Keratinocyte (primary cell): ENCODE data around the gene CD24. TPM values are rescaled to one million over a fixed set of nuclear protein-coding genes. Genes with fewer than 3 reads are reported as not detected.
"Not testable (repeated sequence)": the region's sequence is repeated elsewhere in the genome, so short reads cannot be mapped to it uniquely, and the experiment has no call there.

Source experiments
- DNase-seq: peaks from one replicate; pipeline ENCODE4 v3.0.0-alpha.2; 2011; ENCODE audit warnings: low read depth, missing footprints, low spot score
- FAIRE-seq: peaks from 2 replicates; lab custom pipeline; 2011; peaks lifted over from hg19 to GRCh38; lab: Jason Lieb, UNC
- H2AFZ ChIP-seq: 2 replicates; pipeline ENCODE4 v1.6.0; 2012; ENCODE audit warnings: low read length, control low read depth, inconsistent platforms; ENCODE audit not compliant: control insufficient read depth
- H3K27ac ChIP-seq: 2 replicates; pipeline ENCODE4 v1.5.1; 2011; ENCODE audit warnings: low read length; ENCODE audit not compliant: control insufficient read depth, insufficient read depth
- H3K27me3 ChIP-seq: 3 replicates; pipeline ENCODE4 v1.6.0; 2011; ENCODE audit warnings: low read length; ENCODE audit not compliant: control insufficient read depth, insufficient read depth; ENCODE audit errors: extremely low read depth
- H3K36me3 ChIP-seq, 2 experiments: 2 replicates in 1 of 2; 3 replicates in 1 of 2; pipeline ENCODE4 v1.5.1; 2011; ENCODE audit warnings: low read length in 2 of 2, mild to moderate bottlenecking in 1 of 2; ENCODE audit not compliant: control insufficient read depth in 2 of 2, insufficient read depth in 2 of 2; ENCODE audit errors: extremely low read depth in 1 of 2
- H3K4me1 ChIP-seq: 3 replicates; pipeline ENCODE4 v1.5.1; 2011; ENCODE audit warnings: low read length; ENCODE audit not compliant: control insufficient read depth, insufficient read depth; ENCODE audit errors: extremely low read depth
- H3K4me2 ChIP-seq: 3 replicates; pipeline ENCODE4 v1.6.0; 2011; ENCODE audit warnings: low read depth, low read length; ENCODE audit not compliant: control insufficient read depth, insufficient read depth; ENCODE audit errors: extremely low read depth
- H3K4me3 ChIP-seq, 3 experiments: fragments of 200-600 bp in 1 of 3; sonication (generic) in 1 of 3; 2 replicates in 2 of 3; 3 replicates in 1 of 3; pipeline ENCODE4 v1.5.1; 2011 to 2016; ENCODE audit warnings: low read length in 3 of 3, mild to moderate bottlenecking in 3 of 3, control low read depth in 2 of 3, inconsistent platforms in 1 of 3, low read depth in 1 of 3, mixed read lengths in 1 of 3, mixed run types in 1 of 3, moderate library complexity in 1 of 3; ENCODE audit not compliant: control insufficient read depth in 2 of 3, insufficient read depth in 2 of 3; ENCODE audit errors: extremely low read depth in 1 of 3
- H3K79me2 ChIP-seq: 2 replicates; pipeline ENCODE4 v1.6.0; 2012; ENCODE audit warnings: low read length; ENCODE audit not compliant: control insufficient read depth, insufficient read depth
- H3K9ac ChIP-seq: 3 replicates; pipeline ENCODE4 v1.6.0; 2011; ENCODE audit warnings: low read length; ENCODE audit not compliant: control insufficient read depth, insufficient read depth; ENCODE audit errors: extremely low read depth
- H3K9me1 ChIP-seq: 3 replicates; pipeline ENCODE4 v1.6.0; 2011; ENCODE audit warnings: low read length; ENCODE audit not compliant: control insufficient read depth, insufficient read depth; ENCODE audit errors: extremely low read depth
- H3K9me3 ChIP-seq: 2 replicates; pipeline ENCODE4 v1.5.1; 2012; ENCODE audit warnings: low read depth, low read length; ENCODE audit not compliant: control insufficient read depth
- H4K20me1 ChIP-seq: 3 replicates; pipeline ENCODE4 v1.6.0; 2011; ENCODE audit warnings: low read length; ENCODE audit not compliant: control insufficient read depth, insufficient read depth; ENCODE audit errors: extremely low read depth
- CTCF ChIP-seq, 3 experiments: IDR thresholded peaks in 1 of 3; conservative IDR thresholded peaks in 1 of 3; optimal IDR thresholded peaks in 1 of 3; 2 replicates in 2 of 3; 3 replicates in 1 of 3; pipeline versions ENCODE3 to v1.5.1; 2011; ENCODE audit warnings: low read length in 3 of 3, mild to moderate bottlenecking in 3 of 3, moderate library complexity in 2 of 3, control low read depth in 1 of 3, inconsistent platforms in 1 of 3; ENCODE audit not compliant: insufficient read depth in 2 of 3; ENCODE audit errors: extremely low read depth in 1 of 3
- EZH2 ChIP-seq: IDR thresholded peaks from one replicate; pipeline ENCODE4 v1.6.1; 2012; ENCODE audit warnings: inconsistent platforms, mild to moderate bottlenecking, low read length, moderate library complexity
- dilution Hi-C: fragments of 300-500 bp; cut with MboI; formaldehyde crosslinking; loops from one replicate; pipeline ENCODE4 v1.7.0; 2020; ENCODE audit warnings: low sequenced_read_pairs; ENCODE audit not compliant: extremely low pct_ligation_motif_present
- polyA plus RNA-seq, 5 experiments: library from polyadenylated mRNA; depleted of rRNA in 3 of 5; stranded (reverse) in 3 of 5; stranded (forward) in 1 of 5; unstranded in 1 of 5; fragments of >200 nt; gene quantifications; 1 replicate in 1 of 5; 2 replicates in 3 of 5; 3 replicates in 1 of 5; pipeline versions ENCODE4 v1.2.1 to v1.2.3, GENCODE V29; 2011 to 2012; ENCODE audit warnings: missing spikeins in 2 of 5, low read depth in 1 of 5, low replicate concordance in 1 of 5

Gene CD24
- polyA plus RNA-seq, 1 donor (not counting 4 experiments of a cell fraction or from before 2014, with no cell fraction given) = 681 TPM

GRCh38 chr6:106973018-106973835 lies 1.3 kb downstream of the CD24 start:
- Histone ChIP-seq H3K4me3 (peak overlapping the region; percentile 73 to 100 (median 89)), H3K4me1 (peaks cover 18% of the 10 kb centered on the region), H3K27me3 (no peaks in the 10 kb centered on the region), H3K27ac (peak overlapping the region; percentile 60), H3K4me2 (peak overlapping the region; percentile 89), H3K79me2 (peaks cover 29% of the 10 kb centered on the region), H3K9me1 (no peaks in the 10 kb centered on the region), H3K36me3 (peaks cover 0 to 1% of the 10 kb centered on the region in 2 experiments), H4K20me1 (peaks cover 11% of the 10 kb centered on the region), H3K9me3 (no peaks in the 10 kb centered on the region), H2AFZ (no peak overlapping the region), H3K9ac (peak overlapping the region; percentile 89)
- FAIRE-seq (no peak), DNase-seq (no peak)
- TF ChIP-seq EZH2 (no peak), CTCF (optimal IDR thresholded peaks at IDR 0.05 in 1 of 3, IDR thresholded peaks at IDR 0.05 in 1 of 3, conservative IDR thresholded peaks at IDR 0.05 in 1 of 3; ENCODE audit: extremely low read depth in 1 of 3, insufficient read depth in 2 of 3, low read length in 3 of 3) (no peak)
- dilution Hi-C loops = no loop called here

GRCh38 chr6:106972500-106972899 lies 2.0 kb downstream of the CD24 start:
- Histone ChIP-seq H3K4me2 (peak overlapping the region; percentile 89), H3K27me3 (no peaks in the 10 kb centered on the region)
- FAIRE-seq = no peak

GRCh38 chr6:106970769-106971168 lies 3.8 kb downstream of the CD24 start:
- FAIRE-seq, H2AFZ ChIP-seq, H3K4me3 ChIP-seq, H3K9me1 ChIP-seq, H3K27me3 ChIP-seq, H3K9me3 ChIP-seq, H3K4me2 ChIP-seq, H3K9ac ChIP-seq, DNase-seq, H3K27ac ChIP-seq, H3K36me3 ChIP-seq, dilution Hi-C loops: not testable (repeated sequence)
- peaks cover 29% of the 10 kb centered on the region for H3K79me2 ChIP-seq
- H4K20me1 ChIP-seq = peaks cover 11% of the 10 kb centered on the region
- H3K4me1 ChIP-seq = peaks cover 12% of the 10 kb centered on the region

More at GRCh38 chr6:106972500-106972899, 2.0 kb downstream of the CD24 start:
- H3K36me3 ChIP-seq = peaks cover 0 to 1% of the 10 kb centered on the region in 2 experiments
- no peaks in the 10 kb centered on the region for H3K9me1 ChIP-seq
- no peak overlapping the region for H2AFZ ChIP-seq
- H3K9ac ChIP-seq = peak overlapping the region; percentile 54
- H3K27ac ChIP-seq = no peak overlapping the region
- H3K4me1 ChIP-seq = peaks cover 18% of the 10 kb centered on the region
- peaks cover 29% of the 10 kb centered on the region for H3K79me2 ChIP-seq
- peak overlapping the region; percentile 73 to 100 (median 89) for H3K4me3 ChIP-seq
- dilution Hi-C loops = no loop called here
- peaks cover 11% of the 10 kb centered on the region for H4K20me1 ChIP-seq
- TF ChIP-seq CTCF (optimal IDR thresholded peaks at IDR 0.05 in 1 of 3, IDR thresholded peaks at IDR 0.05 in 1 of 3, conservative IDR thresholded peaks at IDR 0.05 in 1 of 3; ENCODE audit: extremely low read depth in 1 of 3, insufficient read depth in 2 of 3, low read length in 3 of 3) = no peak
- no peaks in the 10 kb centered on the region for H3K9me3 ChIP-seq
- no peak for DNase-seq
